NCI-H187 (cell line): Measurements from ENCODE around the gene NOTCH3.

Experiments used
- DNase-seq, 2 experiments: peaks; one replicate each; lab custom pipeline; 2025; lab: John Stamatoyannopoulos, UW

NOTCH3 gene

DNA sequence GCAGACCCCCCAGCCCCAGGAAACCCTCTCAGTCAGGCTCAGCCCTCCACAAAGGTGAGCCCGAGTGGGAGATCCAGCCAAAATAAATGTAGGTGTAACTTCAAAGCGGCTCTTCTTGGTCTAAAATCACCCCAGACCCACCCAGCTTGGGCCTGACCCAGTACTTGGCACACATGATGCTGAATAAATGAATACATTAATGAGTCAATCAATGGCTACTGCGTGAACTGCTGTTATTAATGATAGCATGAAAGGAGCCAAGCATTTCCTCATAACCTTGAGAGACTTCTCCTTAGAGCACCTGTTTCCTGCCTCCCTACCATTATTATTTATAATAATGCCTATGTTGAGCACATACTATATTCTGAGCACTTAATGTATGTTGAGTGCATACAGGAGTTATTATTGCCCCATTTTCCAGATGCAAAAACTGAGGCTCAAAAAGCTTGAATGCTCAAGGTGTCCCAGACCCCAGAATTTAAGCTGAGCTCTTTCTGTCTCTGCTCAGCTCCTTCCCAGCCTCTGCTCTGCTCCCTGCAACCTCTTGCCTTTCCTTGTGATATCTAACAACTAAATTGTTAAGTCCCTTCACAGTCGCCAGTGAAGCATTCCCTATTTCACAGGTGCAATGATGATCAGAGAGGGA is 4.3 kb downstream of the NOTCH3 start:
- DNase-seq, result no peak

DNA sequence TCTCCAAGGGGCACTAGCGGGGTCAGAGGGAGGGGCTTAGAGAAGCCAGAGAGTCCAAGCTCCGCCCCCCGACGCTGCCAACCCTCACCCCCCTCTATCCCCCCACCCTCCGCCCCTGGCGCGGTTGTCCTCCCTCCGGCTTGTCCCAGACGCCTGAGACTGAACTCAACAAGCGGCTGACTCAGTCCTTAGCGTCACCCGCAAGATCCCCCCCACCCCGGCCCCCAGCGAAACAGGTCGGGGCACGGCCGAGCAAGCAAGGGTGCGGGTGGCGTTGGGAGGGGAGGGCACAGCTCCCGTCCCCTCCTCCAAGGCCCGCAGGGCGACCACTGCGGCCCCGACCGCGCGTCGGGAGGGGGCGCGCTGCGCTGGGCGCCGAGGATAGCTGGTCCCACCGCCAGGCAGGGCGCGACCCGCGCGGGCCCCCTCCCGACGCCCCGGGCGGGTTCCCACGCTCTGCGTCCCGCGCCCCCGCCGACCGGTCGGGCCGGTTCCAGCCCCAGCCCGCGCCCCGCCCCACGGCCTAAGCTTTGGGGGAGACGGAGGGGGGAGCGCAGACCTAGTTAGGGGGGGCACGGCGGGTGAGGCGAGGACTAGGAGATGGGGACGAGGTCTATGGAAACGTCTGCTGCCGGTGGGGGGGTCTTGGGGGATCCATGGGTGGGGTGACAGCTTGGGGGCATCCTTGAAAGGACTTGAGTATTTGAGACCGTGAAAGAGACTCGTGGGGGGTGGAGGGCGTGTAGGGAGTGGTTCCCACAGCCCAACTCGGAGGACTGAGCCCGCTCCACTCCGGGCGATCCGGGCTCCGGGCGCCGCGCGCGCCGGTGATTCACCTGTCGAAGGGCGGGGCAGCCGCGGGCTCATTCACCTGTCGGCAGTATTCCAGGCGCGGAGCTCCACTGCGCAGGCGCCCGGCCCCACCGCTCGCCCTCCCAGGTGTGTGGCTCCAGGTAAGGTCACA is 5.1 kb downstream of the NOTCH3 start:
- peak; percentile 30 to 68 for DNase-seq

DNA sequence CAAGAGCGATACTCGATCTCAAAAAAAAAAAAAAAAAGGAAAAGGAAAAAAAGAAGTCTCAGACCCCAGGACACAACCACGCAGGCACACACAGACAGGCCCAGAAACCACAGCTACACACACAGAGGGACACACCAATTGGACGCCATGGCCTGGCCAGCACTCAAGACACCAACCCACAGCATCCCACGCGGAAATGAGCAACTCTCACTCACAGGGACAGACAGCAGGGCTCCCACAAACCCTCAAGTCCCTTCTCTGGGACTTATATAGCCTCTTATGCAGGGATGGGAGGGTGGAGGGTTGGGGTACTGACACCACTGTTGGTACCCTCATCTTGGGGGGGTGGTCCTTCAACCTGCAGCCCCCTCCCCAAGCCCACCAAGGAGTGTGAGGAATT is 5.9 kb downstream of the NOTCH3 start:
- DNase-seq, result no peak

DNA sequence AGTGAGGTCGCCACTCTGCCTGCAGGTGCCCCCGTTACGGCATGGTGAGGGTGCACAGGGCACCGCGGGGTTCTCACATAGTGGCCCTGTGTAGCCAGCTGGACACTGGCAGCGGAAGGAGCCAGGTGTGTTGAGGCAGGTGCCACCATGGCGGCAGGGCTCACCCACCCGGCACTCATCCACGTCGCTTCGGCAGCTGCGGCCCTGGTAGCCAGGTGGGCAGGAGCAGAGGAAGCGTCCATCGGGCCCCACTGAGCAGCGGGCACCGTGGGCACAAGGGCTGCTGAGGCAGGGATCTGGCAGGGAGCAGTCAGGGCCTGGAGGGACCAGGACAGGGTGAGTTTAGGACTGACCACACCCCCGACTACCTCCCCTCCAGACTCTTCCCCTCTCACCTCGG is 8.8 kb downstream of the NOTCH3 start:
- no peak for DNase-seq

DNA sequence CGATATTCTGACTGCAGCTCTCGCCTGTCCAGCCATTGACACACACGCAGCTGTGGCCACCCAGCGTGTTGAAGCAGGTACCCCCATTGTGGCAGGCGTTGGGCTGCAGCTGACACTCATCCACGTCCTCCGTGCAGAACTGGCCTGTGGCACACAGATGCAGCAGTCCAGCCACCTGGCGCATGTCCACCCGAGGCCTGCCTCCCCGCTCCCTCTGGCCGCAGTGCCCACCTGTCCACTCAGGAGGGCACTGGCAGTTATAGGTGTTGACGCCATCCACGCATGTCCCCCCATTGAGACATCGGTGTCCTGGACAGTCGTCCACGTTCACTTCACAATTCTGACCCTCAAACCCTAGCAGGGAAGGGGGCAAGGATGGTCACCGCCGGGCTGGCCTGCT is 9.3 kb downstream of the NOTCH3 start:
- no peak for DNase-seq

DNA sequence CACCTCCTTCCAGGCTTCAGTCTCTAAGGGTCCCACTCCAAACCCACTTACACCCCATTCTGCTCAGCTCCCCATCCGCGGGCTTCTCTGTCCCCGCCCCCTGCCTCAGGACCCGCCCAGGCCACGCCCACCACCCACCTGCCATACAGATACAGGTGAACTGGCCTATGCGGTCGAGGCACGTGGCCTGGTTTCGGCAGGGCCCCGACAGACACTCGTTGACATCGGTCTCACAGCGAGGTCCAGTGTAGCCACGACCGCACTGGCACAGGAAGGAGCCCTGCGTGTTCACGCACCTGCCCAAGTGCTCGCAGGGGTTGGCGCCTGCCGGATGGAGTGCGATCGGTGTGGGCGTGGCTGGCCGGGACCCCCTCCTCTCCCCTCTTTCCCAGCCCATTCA is 11.9 kb downstream of the NOTCH3 start:
- DNase-seq, result no peak

DNA sequence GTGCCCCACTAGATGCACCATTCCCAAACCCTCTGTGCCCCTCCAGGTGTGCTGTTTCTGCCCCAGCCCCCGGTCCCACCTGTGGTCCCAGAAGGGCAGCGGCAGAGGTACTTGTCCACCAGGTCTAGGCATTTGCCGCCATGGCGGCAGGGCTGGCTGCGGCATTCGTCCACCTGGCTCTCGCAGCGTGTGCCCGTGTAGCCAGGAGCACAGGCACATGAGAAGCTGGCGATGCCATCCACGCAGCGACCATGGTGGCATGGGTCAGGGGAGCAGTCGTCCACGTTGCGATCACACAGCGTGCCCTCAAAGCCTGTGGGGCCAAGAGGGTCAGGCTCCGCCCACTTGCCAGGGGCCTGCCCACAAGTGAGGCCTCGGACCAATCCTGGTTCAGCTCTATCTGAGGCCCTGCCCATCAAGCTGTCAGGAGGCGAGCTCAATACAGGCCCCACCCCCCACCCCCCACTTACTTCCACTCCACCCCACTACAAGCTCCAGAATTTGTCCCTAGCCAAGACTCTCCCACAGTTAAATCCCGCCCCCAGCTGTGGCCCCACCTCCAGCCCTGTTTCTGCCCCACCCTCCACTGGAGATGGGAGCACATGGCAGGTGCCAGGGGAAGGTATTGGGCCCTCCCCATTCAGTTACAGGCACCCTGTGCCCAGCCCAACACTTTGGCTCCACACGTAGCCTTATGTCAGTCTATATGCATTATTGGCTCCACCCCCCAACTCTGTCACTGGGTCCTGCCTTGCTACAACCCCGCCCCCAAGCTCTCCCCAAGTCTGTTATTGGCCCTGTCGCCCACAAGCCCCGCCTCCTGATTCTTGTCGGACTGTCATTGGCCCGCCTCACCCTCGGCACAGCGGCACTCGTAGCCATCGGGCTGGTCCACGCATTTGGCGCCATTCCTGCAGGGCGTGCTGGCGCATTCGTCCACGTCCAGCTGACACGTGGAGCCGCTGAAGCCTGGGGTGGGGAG is 13.5 kb downstream of the NOTCH3 start:
- DNase-seq, result no peak

DNA sequence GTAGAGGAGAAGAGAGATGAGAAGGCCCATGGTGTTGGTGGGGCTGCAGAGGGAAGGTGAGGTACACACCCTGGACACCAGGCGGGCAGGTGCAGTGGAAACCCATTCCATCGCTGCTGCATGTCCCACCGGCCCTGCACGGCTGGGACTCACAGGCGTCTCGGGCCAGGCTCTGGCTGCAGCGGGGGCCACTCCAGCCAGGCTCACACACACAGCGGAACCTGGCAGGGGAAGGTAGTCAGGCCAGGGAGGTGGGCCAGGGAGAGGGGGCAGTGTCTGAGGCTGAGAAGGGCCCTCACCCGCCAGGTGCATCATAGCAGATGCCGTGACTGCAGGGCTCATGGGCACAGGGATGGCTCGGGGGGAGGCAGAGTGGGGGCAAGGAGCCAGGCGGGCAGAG is 15.6 kb downstream of the NOTCH3 start:
- no peak for DNase-seq

DNA sequence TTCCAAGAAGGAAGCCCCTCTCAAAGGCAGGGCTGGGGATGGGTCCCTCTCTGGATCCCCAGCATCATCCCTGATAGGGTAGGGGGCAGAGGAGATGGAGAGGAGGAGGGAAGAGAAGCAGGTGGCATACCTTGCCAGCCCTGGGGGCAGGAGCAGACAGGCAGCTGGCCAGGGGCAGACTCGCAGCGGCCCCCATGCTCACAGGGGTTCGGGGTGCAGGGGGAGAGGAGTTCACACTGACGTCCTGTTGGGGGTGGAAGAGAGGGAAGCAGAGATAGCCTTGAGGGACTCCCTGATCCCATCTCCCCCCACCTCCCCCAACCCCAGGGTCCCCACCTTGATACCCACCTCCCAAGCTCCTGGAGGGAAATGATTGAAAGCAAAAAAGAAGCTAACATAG is 16.0 kb downstream of the NOTCH3 start:
- DNase-seq, result no peak

DNA sequence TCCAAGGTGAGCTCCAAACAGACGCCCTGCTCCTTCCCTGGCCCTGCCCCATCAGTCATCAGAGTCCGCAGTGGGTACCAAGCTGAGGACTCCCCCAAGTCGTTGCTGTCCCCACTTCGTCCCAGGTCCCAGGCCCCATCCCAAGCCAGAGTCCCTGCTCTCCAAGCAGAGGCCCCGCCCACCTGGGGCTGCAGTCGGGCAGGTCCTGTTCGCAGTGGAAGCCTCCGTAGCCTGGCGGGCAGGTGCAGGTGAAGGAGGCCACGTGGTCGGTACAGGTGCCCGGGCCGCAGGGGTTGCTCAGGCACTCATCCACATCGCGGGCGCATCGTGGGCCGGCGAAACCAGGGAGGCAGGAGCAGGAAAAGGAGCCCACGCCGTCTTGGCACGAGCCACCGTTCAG is 19.4 kb downstream of the NOTCH3 start:
- DNase-seq, result peak; percentile 28 to 50

DNA sequence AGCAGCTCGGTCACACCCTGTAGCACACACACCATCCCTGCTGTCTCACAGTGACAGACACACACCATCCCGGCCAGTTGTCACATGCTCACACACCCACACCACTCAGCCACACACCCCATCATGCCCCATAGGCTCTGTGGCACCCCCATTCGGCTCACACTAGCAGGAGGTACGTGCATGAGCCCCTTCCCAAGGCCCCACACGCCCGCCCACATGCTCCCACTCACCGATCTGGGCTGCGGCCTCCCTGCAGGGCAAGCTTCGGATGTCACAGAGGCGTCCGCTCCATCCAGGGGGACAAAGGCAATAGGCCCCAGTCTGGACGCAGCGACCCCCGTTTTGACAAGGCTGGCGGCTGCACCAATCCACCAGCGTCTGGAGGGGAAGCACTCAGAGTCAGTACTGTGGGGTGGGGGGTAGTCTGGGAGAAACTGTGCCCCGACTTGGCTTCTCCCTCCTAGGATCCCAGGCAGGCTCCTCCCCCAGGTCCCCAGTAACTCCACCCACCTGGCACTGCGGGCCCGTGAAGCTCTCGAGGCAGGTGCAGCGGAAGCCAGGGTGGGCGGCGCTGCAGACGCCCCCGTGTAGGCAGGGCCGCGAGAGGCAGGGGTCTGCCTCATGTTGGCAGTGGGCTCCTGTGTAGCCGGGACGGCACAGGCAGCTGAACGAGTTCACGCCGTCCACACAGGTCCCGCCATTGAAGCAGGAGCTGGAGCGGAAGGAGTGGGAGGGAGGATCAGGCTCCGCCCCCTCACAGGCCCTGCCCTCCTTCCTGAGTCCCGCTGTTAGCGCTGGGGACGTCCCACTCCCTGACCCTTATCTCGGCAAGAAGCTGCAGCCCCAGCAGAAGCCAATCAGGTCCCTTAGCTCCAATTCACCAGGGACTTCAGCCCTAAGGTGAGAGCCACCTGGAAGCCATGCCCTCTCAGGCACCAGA is 20.1 kb downstream of the NOTCH3 start:
- DNase-seq, result peak; percentile 47 to 86

DNA sequence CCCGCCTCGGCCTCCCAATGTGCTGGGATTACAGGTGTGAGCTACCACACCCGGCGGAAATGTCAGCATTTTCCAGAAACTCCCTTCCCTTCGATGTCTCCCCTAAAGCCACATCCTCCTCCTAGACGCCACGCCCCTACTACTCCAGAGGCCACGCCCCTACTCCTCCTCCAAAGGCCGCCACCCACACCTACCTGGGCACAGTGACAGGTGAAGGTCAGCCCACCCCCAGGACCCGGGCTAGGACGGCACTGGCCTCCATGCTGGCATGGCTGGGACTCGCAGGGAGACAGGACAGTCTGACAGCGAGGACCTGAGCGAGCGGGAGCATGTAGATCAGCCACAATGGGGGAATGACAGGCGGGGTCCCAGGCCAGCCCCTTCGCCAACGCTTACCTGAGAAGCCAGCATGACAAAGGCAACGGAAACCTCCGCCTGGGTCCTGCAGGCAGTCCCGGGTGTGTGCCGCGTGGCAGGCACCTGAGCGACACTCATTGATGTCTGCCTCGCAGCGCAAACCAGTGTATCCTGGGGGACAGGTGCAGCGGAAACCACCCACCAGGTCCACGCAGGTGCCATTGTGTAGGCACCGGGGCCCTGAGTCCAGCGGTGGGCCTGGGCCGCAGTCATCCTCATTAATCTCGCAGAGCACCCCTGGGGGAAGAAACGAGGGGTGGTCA is 22.0 kb downstream of the NOTCH3 start:
- no peak for DNase-seq

DNA sequence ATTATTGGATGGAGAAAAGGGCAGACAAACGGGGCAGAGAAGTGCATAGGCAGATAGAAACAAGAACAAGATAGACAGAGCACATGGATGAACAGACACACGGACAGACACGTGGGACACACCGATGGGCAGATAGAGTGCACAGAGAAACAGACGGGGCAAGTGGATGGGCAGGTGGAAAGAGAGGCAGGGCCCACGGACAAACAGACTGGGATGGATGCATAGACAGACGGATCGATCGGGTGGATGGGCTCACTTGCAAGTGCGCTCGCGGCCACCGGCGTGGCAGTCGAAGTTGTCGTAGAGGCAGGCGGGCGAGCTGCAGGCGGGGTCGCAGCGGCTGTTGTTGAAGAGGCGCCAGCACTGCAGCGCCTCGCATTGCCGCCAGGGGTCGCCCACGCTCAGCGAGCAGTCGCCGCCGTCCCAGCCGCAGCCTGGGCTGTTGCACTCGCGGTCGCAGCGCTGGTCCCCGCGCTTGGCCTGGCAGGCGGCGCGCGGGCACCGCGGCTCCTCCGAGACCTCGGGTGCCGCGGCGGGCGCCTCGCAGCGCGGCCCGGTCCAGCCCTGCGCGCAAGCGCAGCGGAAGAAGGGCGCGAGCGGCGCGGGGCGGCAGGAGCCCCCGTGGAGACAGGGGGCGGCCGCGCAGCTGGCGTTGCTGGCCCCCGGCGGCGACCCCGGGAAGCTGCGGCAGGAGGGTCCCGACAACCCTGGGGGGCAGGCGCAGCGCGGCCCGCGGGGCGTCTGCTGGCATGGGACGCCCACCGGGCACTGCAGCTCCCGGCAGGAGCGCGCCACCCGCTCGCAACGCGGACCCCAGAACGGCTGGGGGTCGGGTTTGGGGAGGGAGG is 23.3 kb downstream of the NOTCH3 start:
- peak in 1 of 2 experiments; percentile 5 for DNase-seq

DNA sequence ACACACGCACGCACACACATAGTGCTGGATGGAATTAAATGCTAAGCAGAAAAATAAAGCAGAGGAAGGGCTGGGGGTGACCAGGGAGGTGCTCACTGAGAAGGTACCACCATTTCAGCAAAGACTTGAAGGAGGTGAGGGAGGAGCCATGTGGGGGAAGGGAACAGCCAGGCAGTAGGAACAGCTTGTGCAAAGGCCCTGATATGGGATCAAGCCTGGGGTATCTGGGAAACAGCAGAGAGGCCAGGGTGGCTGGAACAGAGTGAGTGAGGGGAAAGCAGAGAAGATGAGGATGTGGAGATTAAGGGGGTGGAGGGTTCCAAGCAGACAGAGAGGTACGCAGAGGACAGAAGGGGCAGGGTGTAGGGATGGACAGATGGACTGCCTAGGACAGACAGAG is 25.2 kb downstream of the NOTCH3 start:
- DNase-seq, result no peak

DNA sequence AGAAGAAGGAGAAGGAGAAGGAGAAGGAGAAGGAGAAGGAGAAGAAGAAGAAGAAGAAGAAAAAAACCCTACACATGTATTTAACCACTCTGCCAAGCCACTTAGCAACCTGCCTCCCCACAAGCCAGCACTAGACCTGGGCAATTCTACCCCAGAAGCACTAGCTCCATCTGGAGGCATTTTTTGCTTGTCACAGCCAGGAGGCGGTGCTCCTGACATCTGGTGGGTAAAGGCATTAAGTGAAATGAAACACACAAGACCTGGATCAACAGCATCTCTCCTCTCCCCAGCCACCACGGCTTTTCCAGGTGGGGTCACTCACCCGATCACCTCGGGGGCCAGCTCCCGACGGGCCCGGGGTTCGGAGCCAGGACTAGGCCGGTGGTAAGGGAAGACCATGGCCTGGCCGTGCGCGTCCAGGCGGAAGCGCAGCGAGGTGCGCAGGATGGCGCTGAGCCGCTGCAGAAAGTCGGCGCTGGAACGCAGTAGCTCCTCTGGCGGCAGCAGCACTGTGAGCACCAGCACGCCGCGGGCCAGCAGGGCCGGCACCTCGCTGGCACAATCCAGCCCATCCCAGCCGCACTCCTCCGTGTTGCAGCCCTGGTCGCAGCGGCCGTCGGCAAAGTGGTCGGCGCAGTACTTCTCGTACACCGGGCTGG is 26.9 kb downstream of the NOTCH3 start:
- no peak for DNase-seq

DNA sequence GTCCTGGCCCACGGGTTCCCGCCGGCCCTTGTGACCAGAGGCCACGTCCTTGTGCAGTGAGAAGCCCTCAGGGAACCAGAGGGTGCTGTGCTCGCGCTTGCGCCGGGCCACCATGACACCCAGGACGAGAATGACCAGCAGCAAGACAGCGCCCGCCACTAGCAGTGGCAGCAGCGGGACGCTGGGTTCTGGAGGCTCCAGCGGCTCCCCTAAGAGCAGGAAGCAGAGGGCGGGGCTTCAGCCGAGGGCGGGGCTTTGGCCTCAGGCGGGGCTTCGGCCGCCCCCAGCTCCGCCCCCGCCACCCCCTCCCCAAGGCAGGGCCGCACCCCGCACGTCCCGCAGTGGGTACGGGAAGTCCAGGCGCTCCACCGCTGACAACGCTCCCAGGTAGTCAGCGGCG is 30.4 kb downstream of the NOTCH3 start:
- DNase-seq, result no peak

DNA sequence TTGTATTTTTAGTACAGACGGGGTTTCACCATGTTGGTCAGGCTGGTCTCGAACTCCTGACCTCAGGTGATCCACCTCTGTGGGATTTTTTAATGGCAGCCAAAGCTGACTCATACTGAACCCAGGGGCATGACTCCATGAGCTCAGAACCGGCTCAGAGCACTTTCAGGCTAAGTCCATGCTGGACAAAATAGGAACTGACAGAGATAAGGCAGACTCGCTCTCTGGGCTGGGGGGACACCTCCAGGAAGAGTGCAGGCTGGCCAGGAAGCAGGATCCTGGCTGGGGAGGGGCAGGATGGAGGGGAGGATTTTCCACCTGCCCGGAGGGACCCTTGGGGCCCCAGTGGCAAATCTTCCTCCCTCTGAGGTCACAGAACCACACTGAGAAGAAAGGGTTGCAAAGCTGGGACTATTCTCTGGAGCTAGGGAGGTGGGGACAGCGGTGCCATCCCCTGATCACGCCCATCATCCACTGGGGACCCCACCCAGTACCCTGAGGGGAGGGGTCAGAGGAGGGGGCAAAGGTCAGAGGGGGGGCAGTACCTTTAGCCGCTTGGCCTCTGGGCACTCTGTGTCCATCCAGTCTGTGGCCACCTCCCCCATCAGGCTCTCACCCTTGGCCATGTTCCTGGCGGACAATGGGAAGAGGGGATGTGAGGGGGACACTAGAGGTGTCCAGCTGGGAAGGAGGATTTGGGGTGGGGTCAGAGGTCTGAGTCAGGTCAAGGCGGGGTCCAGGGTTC is 31.1 kb downstream of the NOTCH3 start:
- DNase-seq, result no peak

DNA sequence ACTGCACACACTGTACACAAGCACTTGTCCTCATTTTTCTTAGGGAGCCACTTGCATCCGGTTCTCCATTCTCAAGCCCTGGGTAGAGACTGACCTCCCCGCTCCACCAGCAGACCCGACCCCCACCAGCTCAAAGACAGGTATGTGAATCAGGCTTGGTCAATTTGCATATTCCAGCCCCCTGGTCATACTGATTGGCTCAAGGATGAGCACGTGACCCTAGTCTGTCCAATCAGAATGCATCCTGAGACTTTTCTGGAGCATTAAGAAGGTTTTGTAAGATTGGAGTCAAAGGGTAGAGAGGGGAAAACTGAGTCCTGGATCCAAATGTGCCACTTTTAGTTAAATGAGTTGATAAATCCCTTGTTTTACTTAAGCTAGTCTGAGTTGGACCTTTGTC is 34.1 kb downstream of the NOTCH3 start:
- DNase-seq, result no peak
